Endothelial cell of umbilical vein (primary cell): ENCODE measurements around the gene B4GALNT4. TPM values are rescaled to one million over a fixed set of nuclear protein-coding genes. Genes with fewer than 3 reads are reported as not detected.

Experiments used
- BruUV-seq: library from RNA; stranded (reverse); fragments of 400-500 nt; replicated peaks from 2 replicates; lab custom pipeline; 2021; lab: Mats Ljungman, UMichigan
- CTCF ChIA-PET: fragments of 300-600, 350-600 bp; sonication (Branson Sonifier 250); formaldehyde crosslinking; loops from one replicate; lab custom pipeline; 2021; ENCODE audit warnings: antibody characterized with exemption, inconsistent platforms; lab: Charles Lee
- POLR2A ChIA-PET: fragments of 300-600, 350-600 bp; sonication (Branson Sonifier 250); formaldehyde crosslinking; loops from one replicate; lab custom pipeline; 2021; ENCODE audit warnings: antibody characterized with exemption, inconsistent platforms; lab: Charles Lee
- DNase-seq: peaks from one replicate; pipeline ENCODE4 v3.0.0-alpha.2; 2011; ENCODE audit warnings: low read depth, low spot score
- FAIRE-seq: peaks from 2 replicates; lab custom pipeline; 2011; peaks lifted over from hg19 to GRCh38; lab: Jason Lieb, UNC
- H2AFZ ChIP-seq: 2 replicates; pipeline ENCODE4 v1.6.0; 2012; ENCODE audit warnings: low read depth, low read length, control low read depth, inconsistent platforms
- H3K27ac ChIP-seq: 2 replicates; pipeline ENCODE4 v1.5.1; 2011; ENCODE audit warnings: low read depth, mild to moderate bottlenecking, control low read depth, low read length, moderate library complexity; ENCODE audit not compliant: insufficient read depth
- H3K27me3 ChIP-seq, 2 experiments: 2 replicates each; pipeline versions ENCODE4 v1.6.0 to v1.6.1; 2011; ENCODE audit warnings: low read length in 2 of 2, mixed read lengths in 1 of 2; ENCODE audit not compliant: control insufficient read depth in 2 of 2, insufficient read depth in 2 of 2
- H3K36me3 ChIP-seq, 2 experiments: 2 replicates in 1 of 2; 3 replicates in 1 of 2; pipeline ENCODE4 v1.5.1; 2011; ENCODE audit warnings: low read length in 2 of 2, mild to moderate bottlenecking in 1 of 2, moderate library complexity in 1 of 2; ENCODE audit not compliant: control insufficient read depth in 2 of 2, insufficient read depth in 2 of 2; ENCODE audit errors: extremely low read depth in 1 of 2
- H3K4me1 ChIP-seq: 3 replicates; pipeline ENCODE4 v1.5.1; 2011; ENCODE audit warnings: mild to moderate bottlenecking, low read length; ENCODE audit not compliant: control insufficient read depth, insufficient read depth; ENCODE audit errors: extremely low read depth
- H3K4me2 ChIP-seq: 2 replicates; pipeline ENCODE4 v1.6.1; 2011; ENCODE audit warnings: low read length, control low read depth, mixed read lengths; ENCODE audit not compliant: insufficient read depth
- H3K4me3 ChIP-seq, 3 experiments: fragments of 200-600 bp in 1 of 3; sonication (generic), shearing (Covaris generic) in 1 of 3; replicated peaks in 1 of 3; 2 replicates each; pipeline ENCODE4 v1.5.1; 2011 to 2016; ENCODE audit warnings: control low read depth in 3 of 3, low read length in 3 of 3, mild to moderate bottlenecking in 2 of 3, inconsistent platforms in 1 of 3, low read depth in 1 of 3, moderate library complexity in 1 of 3; ENCODE audit not compliant: insufficient read depth in 1 of 3
- H3K79me2 ChIP-seq: 2 replicates; pipeline ENCODE4 v1.6.0; 2012; ENCODE audit warnings: low read length, inconsistent platforms; ENCODE audit not compliant: control insufficient read depth, insufficient read depth
- H3K9ac ChIP-seq: replicated peaks from 2 replicates; pipeline ENCODE3; 2011; ENCODE audit warnings: low read length, control low read depth; ENCODE audit not compliant: insufficient read depth; ENCODE audit errors: extremely low read depth
- H3K9me1 ChIP-seq: replicated peaks from 3 replicates; pipeline ENCODE4 v1.6.0; 2011; ENCODE audit warnings: mild to moderate bottlenecking, low read length; ENCODE audit not compliant: control insufficient read depth, insufficient read depth; ENCODE audit errors: extremely low read depth
- H3K9me3 ChIP-seq: replicated peaks from 2 replicates; pipeline ENCODE4 v1.5.1; 2012; ENCODE audit warnings: low read length, inconsistent platforms; ENCODE audit not compliant: control insufficient read depth, insufficient read depth
- H4K20me1 ChIP-seq: replicated peaks from 2 replicates; pipeline ENCODE3; 2011; ENCODE audit warnings: mild to moderate bottlenecking, low read length; ENCODE audit not compliant: control insufficient read depth, insufficient read depth; ENCODE audit errors: extremely low read depth
- CTCF ChIP-seq, 2 donors: IDR thresholded peaks; 1 replicate in 1 of 2; 2 replicates in 1 of 2; pipeline ENCODE4 v1.5.1; 2011; ENCODE audit warnings: low read length in 2 of 2, mild to moderate bottlenecking in 2 of 2, moderate library complexity in 2 of 2, control low read depth in 1 of 2, inconsistent platforms in 1 of 2, low read depth in 1 of 2; ENCODE audit not compliant: insufficient read depth in 1 of 2; ENCODE audit errors: extremely low read depth in 1 of 2
- EZH2 ChIP-seq: IDR thresholded peaks from 2 replicates; pipeline ENCODE4 v1.6.1; 2012; ENCODE audit warnings: borderline replicate concordance, low read depth, mild to moderate bottlenecking, moderate library complexity, low read length, inconsistent platforms; ENCODE audit not compliant: severe bottlenecking
- FOS ChIP-seq: IDR thresholded peaks from 2 replicates; pipeline ENCODE4 v1.6.1; 2011; ENCODE audit warnings: mild to moderate bottlenecking, low read length, moderate library complexity, borderline replicate concordance; ENCODE audit not compliant: insufficient read depth
- GATA2 ChIP-seq: IDR thresholded peaks from 2 replicates; pipeline ENCODE4 v1.7.0; 2011; ENCODE audit warnings: low read depth, mild to moderate bottlenecking, moderate library complexity, mixed read lengths, low read length; ENCODE audit not compliant: insufficient read length, insufficient read depth
- JUN ChIP-seq: IDR thresholded peaks from 2 replicates; pipeline ENCODE4 v1.6.1; 2011; ENCODE audit warnings: borderline replicate concordance, low read depth; ENCODE audit not compliant: insufficient read length, insufficient read depth
- MAX ChIP-seq: IDR thresholded peaks from 2 replicates; pipeline ENCODE4 v1.6.1; 2011; ENCODE audit not compliant: insufficient read depth, insufficient read length
- MYC ChIP-seq: IDR thresholded peaks from one replicate; pipeline ENCODE4 v1.6.1; 2011; ENCODE audit warnings: mild to moderate bottlenecking, low read depth, low read length
- POLR2A ChIP-seq: IDR thresholded peaks from 2 replicates; pipeline ENCODE4 v1.6.1; 2012; ENCODE audit warnings: low read depth, mild to moderate bottlenecking, control low read depth, low read length
- POLR2AphosphoS5 ChIP-seq: IDR thresholded peaks from 2 replicates; pipeline ENCODE4 v1.6.1; 2012; ENCODE audit warnings: low read depth, mild to moderate bottlenecking, control low read depth, low read length, moderate library complexity; ENCODE audit not compliant: insufficient read depth
- dilution Hi-C: fragments of 300-500 bp; cut with MboI; formaldehyde crosslinking; loops from one replicate; pipeline ENCODE4 v1.15.0; 2019; ENCODE audit warnings: low sequenced_read_pairs; ENCODE audit not compliant: extremely low pct_ligation_motif_present
- intact Hi-C: fragments of 100-400 bp; cut with micrococcal nuclease; formaldehyde crosslinking; loops from one replicate; pipeline ENCODE4 v1.10.0; 2022
- polyA plus RNA-seq, 4 experiments: library from polyadenylated mRNA; depleted of rRNA in 3 of 4; stranded (reverse) in 3 of 4; unstranded in 1 of 4; fragments of >200 nt; gene quantifications; 2 replicates each; pipeline versions ENCODE4 v1.2.1 to v1.2.3, GENCODE V29; 2011 to 2012; ENCODE audit warnings: missing spikeins in 1 of 4
- total RNA-seq: library from RNA; stranded (reverse); gene quantifications from 2 replicates; pipeline ENCODE4 v1.2.3, GENCODE V29; 2021

B4GALNT4 gene
- total and polyA plus RNA-seq, 2 donors (not counting 3 experiments of a cell fraction or from before 2014, with no cell fraction given): 9.2 to 9.6 TPM

- Histone ChIP-seq H3K4me2 (no peak overlapping the region), H3K27ac (no peak overlapping the region), H3K9ac (no peak overlapping the region), H3K79me2 (no peaks in the 10 kb centered on the region), H3K27me3 (peaks cover 0 to 3% of the 10 kb centered on the region in 2 experiments), H3K4me1 (peaks cover 15% of the 10 kb centered on the region), H3K9me3 (no peaks in the 10 kb centered on the region), H3K9me1 (no peaks in the 10 kb centered on the region), H4K20me1 (no peaks in the 10 kb centered on the region), H2AFZ (no peak overlapping the region), H3K4me3 (no peak overlapping the region), H3K36me3 (no peaks in the 10 kb centered on the region)
- no TSS peak for BruUV-seq
- DNase-seq (no peak), FAIRE-seq (no peak)
- dilution Hi-C loops (no loop called here), intact Hi-C loops (no loop called here)
- CTCF ChIA-PET: interaction anchor here (0.6 to 2.3 kb wide), 5 partner anchors 9 to 35 kb away, joined by 3 to 6 read pairs (median 3); no protein-coding TSS in a partner anchor
- POLR2A ChIA-PET: interaction anchor here (1.4 kb wide), 1 partner anchor 16 kb away, joined by 13 read pairs; no protein-coding TSS in a partner anchor
- TF ChIP-seq CTCF (IDR thresholded peaks at IDR 0.05; ENCODE audit: extremely low read depth in 1 of 2, insufficient read depth in 1 of 2, low read depth in 1 of 2, low read length in 2 of 2): no peak
- TF ChIP-seq POLR2AphosphoS5: no peak
- TF ChIP-seq FOS: no peak
- no peak for TF ChIP-seq POLR2A
- TF ChIP-seq EZH2: no peak
- TF ChIP-seq MYC: no peak
- no peak for TF ChIP-seq MAX
- no peak for TF ChIP-seq GATA2
- no peak for TF ChIP-seq JUN
These were observed 29.3 kb upstream of the B4GALNT4 start for GRCh38 chr11:339963-340362.
